HPDE6-E6E7 (cell line): ENCODE data around the gene FPR2.
"Not testable (repeated sequence)": the region's sequence is repeated elsewhere in the genome, so short reads cannot be mapped to it uniquely, and the experiment has no call there.

ENCODE experiments used
- DNase-seq: peaks from one replicate; pipeline ENCODE4 v3.0.0; 2011; ENCODE audit warnings: missing footprints; ENCODE audit errors: extremely low spot score

The FPR2 gene

DNA sequence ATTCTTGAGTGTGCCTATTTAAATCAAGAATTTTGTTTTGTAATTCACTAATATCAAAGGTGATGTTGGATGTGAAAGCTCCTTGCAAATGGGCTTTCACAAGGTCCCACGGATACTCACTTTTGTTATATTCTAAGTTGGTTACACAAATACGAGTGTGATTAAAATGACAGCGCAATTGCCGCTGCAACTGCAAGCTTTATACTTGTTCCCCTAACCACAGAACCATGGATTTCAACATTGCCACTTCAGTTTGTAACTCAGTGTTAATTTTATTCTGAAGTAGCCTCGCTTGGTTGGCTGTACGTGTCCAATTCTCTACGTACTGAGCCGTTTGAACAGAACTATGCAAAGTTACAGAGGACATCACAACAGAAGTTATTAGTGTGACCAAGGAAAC lies 44.4 kb downstream of the FPR2 start:
- not testable (repeated sequence) for DNase-seq

DNA sequence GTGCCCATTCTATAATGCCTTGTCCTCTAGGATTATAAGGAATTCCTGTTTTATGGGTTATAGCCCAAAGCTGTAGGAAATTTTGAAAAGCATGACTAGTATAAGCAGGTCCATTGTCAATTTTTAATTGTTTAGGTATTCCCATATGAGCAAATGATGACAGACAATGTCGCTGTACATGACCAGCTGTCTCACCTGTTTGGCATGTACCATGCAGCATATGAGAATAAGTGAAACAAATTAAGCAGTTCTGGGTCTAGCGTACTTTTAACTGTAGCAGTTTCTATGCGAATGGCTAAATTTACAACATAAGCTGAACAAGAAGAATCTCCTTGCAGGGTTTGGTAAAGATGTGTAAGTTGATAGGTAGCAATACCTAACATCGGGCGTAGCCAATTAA lies 45.6 kb downstream of the FPR2 start:
- not testable (repeated sequence) for DNase-seq

DNA sequence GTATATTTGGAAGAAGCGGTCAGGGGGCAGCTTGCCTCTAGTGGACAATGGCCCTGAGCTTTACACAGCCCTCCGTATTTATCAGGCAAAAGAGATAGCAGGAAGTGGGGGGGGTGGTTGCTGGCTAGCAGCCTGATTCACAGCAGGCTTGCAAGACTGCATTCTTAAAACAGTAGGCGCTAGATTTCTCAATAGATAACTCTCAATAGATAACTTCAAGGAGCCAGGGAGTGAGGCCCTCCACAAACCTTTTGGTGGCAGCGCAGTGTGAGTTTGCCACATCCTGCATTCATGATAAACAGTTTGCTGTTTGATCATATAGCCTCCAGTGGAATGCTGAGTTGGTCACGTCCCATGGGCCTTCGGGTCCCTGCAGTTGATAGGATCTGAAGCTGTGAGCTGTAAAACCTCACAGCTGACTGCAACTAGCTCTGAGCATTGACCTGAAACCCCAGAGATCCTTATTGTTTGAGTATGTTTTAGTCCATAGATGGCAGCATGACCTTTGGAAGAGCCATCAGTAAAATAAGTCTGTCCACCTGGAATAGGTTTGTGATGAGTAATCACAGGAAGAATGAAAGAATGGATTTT lies 46.2 kb downstream of the FPR2 start:
- no peak for DNase-seq

DNA sequence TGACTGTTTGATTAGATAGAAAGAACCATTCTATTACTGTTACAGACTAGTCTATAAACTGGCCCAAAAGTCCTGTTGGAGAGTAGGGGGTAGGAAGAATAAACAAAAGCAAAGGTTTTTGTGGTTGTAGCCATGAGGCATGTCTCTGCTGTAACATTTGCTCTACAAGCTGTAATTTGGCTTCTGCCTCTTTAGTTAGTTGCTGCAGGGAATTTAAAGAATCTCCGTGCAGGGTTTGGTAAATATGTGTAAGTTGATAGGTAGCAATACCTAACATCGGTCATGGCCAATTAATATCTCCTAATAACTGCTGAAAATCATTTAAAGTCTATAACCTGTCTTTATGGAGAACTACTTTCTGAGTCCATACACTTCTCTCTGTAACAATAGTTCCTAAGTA lies 46.9 kb downstream of the FPR2 start:
- DNase-seq: no peak

DNA sequence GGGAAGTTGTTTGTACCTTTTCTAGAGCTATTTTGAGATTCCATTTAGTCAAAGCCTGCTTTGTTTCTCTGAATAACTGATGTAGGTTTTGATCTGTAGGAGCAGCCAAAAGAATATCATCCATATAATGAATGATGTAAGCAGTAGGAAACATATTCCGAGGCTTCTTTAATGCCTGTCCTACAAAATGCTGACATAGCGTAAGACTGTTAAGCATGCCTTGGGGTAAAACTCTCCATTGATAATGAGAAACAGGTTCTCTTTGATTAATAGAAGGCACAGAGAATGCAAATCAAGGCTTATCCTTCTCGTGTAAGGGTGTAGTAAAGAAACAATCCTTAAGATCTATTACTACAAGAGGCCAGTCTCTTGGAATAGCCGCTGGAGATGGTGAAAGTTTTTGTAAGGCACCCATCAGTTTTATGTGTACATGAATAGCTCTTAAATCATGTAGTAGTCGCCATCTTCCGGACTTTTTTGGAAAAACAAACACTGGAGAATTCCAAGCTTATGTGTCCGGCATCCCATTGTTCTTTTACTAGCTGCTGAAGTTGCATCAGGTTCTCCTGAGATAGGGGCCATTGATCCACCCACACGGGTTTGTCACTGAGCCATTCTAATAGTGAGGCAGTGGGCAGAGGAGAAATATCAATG lies 47.5 kb downstream of the FPR2 start:
- DNase-seq: no peak

DNA sequence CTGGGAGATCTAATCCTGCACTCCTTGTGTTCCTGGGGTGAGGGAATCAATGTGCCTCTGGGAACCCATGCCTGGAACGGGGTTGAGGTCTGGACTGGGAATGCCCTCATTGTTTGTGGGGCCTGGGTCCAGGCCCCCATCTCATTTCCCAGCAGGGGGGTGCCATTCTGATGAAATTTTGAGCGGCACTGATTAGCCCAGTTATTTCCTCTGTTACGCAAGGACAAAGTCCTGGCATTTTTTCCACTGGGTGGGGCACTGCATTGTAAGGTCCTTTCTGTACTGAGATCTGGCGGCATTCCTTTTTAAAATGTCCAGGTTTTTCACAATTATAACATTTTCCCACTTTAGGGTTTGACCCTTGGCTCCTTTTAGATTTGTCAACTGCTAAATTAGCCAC lies 48.8 kb downstream of the FPR2 start:
- DNase-seq: no peak

DNA sequence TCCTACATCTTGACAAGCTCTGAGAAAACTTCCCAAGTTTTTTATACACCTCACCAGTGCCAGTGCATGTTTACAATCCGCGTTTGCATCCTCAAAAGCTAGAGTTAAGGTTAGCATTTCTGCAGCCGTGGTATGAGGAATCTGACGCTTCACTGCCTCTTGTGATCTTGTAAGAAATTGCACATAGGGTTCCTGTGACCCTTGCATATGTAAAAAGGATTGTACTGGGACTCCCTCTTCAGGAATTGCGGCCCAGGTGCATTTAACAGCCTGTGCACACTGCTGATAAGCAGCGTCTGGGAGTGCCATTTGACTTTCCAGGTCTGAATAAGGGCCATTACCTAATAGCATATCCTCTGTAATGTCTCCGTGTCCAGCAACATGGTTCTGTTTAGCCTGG lies 49.2 kb downstream of the FPR2 start:
- no peak for DNase-seq

DNA sequence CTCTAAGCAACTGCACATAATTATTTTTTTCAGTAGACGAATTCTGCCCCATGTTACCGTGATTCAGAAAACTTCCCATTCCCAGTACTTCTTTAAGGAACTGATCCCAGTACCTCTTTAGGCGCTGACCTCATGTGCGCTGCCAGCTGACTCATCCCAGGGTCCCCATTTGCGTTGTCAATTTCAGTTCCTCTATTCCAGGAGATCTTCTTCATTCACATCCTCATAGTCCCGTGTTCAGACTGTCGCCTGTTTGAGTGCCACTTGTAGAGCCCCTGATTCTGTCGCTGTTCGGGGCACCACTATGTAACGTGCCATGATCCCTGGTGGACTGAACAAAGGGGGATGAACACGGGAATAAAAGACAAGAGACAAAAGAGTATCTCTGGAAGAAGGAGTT lies 50.4 kb downstream of the FPR2 start:
- no peak for DNase-seq

DNA sequence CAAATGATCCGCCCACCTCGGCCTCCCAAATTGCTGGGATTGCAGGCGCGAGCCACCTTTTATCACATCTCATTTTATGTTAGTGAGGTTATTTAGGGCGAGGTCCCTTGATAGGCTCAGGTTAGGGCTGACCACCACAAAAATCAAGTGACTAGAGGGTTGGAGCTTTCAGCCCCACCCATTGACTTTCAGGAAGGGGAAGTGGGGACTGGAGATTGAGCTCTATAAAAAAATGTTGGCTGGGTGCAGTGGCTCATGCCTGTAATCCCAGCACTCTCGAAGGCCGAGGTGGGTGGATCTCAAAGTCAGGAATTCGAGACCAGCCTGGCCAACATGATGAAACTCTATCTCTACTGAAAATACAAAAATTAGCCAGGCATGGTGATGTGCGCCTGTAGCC lies 54.1 kb downstream of the FPR2 start:
- no peak for DNase-seq

DNA sequence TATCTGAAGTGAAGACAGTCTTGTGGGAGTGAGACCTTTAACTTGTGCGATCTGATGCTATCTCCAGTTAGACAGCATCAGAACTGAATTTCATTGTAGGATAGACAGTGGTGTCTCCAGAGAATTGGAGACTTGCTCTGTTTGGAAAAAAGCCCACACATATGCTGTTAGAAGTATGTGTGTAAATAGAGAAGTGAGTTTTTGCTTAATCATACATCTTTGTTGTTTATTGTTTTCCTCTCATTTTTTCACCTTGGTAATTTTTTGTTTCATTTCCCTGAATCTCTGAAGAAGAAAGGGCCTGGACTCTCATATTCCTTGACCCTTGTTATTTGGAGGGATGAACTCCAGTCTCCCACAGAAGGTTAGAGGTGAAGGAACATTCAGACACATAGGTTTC lies 55.7 kb downstream of the FPR2 start:
- DNase-seq: no peak

DNA sequence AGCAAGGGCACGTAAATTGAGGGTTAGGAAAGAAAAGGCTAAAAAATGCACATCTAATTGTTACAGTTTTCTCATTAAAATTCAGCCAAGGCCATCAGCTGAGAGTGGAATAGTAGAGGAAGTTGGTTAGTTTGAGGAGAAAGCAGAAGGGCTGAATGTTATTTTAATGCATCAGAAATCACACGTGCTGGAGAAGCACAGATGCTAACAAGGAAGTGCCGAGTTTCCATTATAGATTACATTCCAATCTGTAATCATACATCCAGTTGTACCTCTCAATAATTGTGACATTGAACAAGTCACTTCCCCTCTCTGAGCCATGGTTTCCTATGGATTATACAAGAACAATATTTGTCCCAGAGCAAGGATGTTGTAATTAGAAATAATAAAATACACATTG lies 59.0 kb downstream of the FPR2 start:
- DNase-seq: no peak
